ENCODE measurements around the gene UBE2D2. TPM values are rescaled to one million over a fixed set of nuclear protein-coding genes. Genes with fewer than 3 reads are reported as not detected.

Gene UBE2D2
- total and polyA plus RNA-seq, 2 donors (not counting 1 experiment from before 2014, with no cell fraction given) = 64.3 to 168 TPM

DNA sequence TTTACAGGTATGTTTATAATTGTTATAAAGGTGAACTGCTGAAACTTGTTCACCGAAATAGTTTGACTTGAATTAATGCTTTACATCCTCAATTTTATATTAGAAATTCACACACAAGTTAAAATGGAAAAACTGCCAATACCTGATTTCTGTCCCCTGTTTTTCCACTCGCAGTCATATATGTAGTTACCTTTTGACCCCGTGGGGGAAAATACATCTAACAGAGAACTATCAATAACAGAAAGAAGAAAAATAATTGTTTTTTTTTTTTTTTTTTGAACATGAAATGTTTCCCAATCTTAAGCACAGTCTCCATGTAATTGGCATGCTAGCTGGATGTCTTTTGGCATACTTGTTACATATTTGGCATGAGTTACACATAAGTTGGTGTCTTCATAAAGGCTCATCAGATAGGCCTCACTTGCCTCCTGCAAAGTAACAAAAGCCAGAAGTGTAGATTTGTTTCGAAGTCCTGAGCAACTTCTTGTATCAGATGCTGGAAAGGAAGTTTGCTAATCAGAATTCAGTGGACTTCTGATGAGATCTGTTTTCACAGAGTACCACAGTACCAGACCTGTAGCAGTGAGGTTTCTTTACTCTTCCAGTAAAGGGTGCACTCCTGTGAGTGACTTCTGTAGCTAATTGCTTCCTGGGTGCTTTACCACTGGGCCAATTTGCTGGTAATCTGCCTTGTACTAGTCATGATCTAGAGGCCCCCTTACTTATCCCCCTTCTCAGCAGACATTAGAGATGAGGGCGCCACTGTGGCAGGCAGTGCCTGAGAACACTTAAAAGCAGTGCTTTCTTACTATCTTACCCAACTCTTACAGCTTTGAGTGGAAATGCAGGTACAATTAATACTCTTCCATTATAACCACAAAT, 50.8 kb downstream of the UBE2D2 start:
- Histone ChIP-seq H3K79me2 (ENCODE audit: control insufficient read depth, insufficient read depth, low read length) (peaks cover 72% of the 10 kb centered on the region), H4K20me1 (ENCODE audit: control insufficient read depth, insufficient read depth, low read length, poor library complexity, severe bottlenecking) (peaks cover 57% of the 10 kb centered on the region), H3K4me1 (ENCODE audit: control insufficient read depth in 2 of 2, insufficient read depth in 2 of 2, low read length in 2 of 2) (peaks cover 11 to 17% of the 10 kb centered on the region in 2 donors), H2AFZ (ENCODE audit: insufficient read depth, low read depth, low read length, poor library complexity, severe bottlenecking) (no peak overlapping the region), H3K27ac (ENCODE audit: low read length in 2 of 2) (peak overlapping the region in 1 of 2 donors; percentile 73), H3K4me2 (replicated peaks; ENCODE audit: low read depth, low read length, poor library complexity, severe bottlenecking) (no peak overlapping the region), H3K27me3 (replicated peaks in 1 of 4; ENCODE audit: control extremely low read depth in 1 of 4, control insufficient read depth in 3 of 4, insufficient read depth in 4 of 4, low read length in 3 of 4) (no peaks in the 10 kb centered on the region), H3K9me3 (ENCODE audit: control extremely low read depth in 1 of 3, control insufficient read depth in 2 of 3, insufficient read depth in 1 of 3, low read length in 2 of 3) (no peaks in the 10 kb centered on the region), H3K4me3 (ENCODE audit: control extremely low read depth in 1 of 5, extremely low read depth in 1 of 5, insufficient read depth in 1 of 5, low read depth in 2 of 5, low read length in 4 of 5) (no peak overlapping the region), H3K36me3 (replicated peaks in 1 of 2; ENCODE audit: control extremely low read depth in 1 of 2, control insufficient read depth in 1 of 2, extremely low read depth in 1 of 2, insufficient read depth in 2 of 2, low read length in 1 of 2) (peaks cover 4 to 41% of the 10 kb centered on the region in 2 experiments), H3K9ac (ENCODE audit: low read length) (no peak overlapping the region)
- WGBS (ENCODE audit: insufficient coverage) = 83% methylated on average over 1 of the region's 5 CpGs
- no peak for DNase-seq
- ATAC-seq (ENCODE audit: low read depth) = peak; percentile 39
- Mint-ChIP-seq H3K4me3 (no peak overlapping the region), H3K9me3 (ENCODE audit: insufficient read depth) (no peaks in the 10 kb centered on the region), H3K4me1 (peaks cover 29% of the 10 kb centered on the region), H3K27ac (peak overlapping the region; percentile 1), H3K27me3 (no peaks in the 10 kb centered on the region)
- ChIA-PET CTCF (interaction anchor here (0.6 to 1.0 kb wide), 4 partner anchors 13 to 357 kb away, joined by 3 to 4 read pairs (median 4); no protein-coding TSS in a partner anchor), POLR2A (interaction anchor here (0.5 to 0.7 kb wide), 2 partner anchors 13 to 344 kb away, joined by 3 to 5 read pairs; no protein-coding TSS in a partner anchor)
- no peak for TF ChIP-seq EZH2 (IDR thresholded peaks at IDR 0.05; ENCODE audit: borderline replicate concordance, insufficient read depth, low read depth, low read length, poor library complexity, severe bottlenecking)
- TF ChIP-seq, protein P1, sequence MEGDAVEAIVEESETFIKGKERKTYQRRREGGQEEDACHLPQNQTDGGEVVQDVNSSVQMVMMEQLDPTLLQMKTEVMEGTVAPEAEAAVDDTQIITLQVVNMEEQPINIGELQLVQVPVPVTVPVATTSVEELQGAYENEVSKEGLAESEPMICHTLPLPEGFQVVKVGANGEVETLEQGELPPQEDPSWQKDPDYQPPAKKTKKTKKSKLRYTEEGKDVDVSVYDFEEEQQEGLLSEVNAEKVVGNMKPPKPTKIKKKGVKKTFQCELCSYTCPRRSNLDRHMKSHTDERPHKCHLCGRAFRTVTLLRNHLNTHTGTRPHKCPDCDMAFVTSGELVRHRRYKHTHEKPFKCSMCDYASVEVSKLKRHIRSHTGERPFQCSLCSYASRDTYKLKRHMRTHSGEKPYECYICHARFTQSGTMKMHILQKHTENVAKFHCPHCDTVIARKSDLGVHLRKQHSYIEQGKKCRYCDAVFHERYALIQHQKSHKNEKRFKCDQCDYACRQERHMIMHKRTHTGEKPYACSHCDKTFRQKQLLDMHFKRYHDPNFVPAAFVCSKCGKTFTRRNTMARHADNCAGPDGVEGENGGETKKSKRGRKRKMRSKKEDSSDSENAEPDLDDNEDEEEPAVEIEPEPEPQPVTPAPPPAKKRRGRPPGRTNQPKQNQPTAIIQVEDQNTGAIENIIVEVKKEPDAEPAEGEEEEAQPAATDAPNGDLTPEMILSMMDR (IDR thresholded peaks at IDR 0.05) = no peak
- intact Hi-C loops (cut with micrococcal nuclease) = loop anchor here (5.0 kb wide), 1 partner anchor 35 kb away; no protein-coding TSS in a partner anchor

DNA sequence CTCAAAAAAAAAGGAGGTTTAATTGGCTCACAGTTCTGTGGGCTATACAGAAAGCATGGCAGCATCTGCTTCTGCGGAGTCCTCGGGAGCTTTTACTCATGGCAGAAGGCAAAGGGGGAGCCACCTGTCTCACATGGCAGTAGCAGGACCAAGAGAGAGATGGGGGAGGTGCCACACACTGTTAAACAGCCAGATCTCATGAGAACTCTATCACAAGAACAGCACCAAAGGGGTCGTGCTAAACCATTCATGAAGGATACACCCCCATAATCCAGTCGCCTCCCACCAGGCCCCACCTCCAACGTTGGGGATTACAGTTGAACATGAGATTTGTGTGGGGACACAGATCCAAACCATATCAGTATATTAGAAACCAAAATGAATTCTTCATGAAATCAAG, 58.7 kb downstream of the UBE2D2 start:
- Histone ChIP-seq H3K27me3 (replicated peaks in 1 of 4; ENCODE audit: control extremely low read depth in 1 of 4, control insufficient read depth in 3 of 4, insufficient read depth in 4 of 4, low read length in 3 of 4) (no peaks in the 10 kb centered on the region), H3K9me3 (ENCODE audit: control extremely low read depth in 1 of 3, control insufficient read depth in 2 of 3, insufficient read depth in 1 of 3, low read length in 2 of 3) (no peaks in the 10 kb centered on the region), H3K36me3 (replicated peaks in 1 of 2; ENCODE audit: control extremely low read depth in 1 of 2, control insufficient read depth in 1 of 2, extremely low read depth in 1 of 2, insufficient read depth in 2 of 2, low read length in 1 of 2) (peaks cover 6 to 61% of the 10 kb centered on the region in 2 experiments), H3K4me1 (ENCODE audit: control insufficient read depth in 2 of 2, insufficient read depth in 2 of 2, low read length in 2 of 2) (no peaks in the 10 kb centered on the region), H3K4me3 (ENCODE audit: control extremely low read depth in 1 of 5, extremely low read depth in 1 of 5, insufficient read depth in 1 of 5, low read depth in 2 of 5, low read length in 4 of 5) (no peak overlapping the region), H3K27ac (ENCODE audit: low read length in 2 of 2) (peak overlapping the region in 1 of 2 donors; percentile 6), H3K9ac (ENCODE audit: low read length) (no peak overlapping the region), H2AFZ (ENCODE audit: insufficient read depth, low read depth, low read length, poor library complexity, severe bottlenecking) (no peak overlapping the region), H3K4me2 (replicated peaks; ENCODE audit: low read depth, low read length, poor library complexity, severe bottlenecking) (no peak overlapping the region), H4K20me1 (ENCODE audit: control insufficient read depth, insufficient read depth, low read length, poor library complexity, severe bottlenecking) (peaks cover 27% of the 10 kb centered on the region), H3K79me2 (ENCODE audit: control insufficient read depth, insufficient read depth, low read length) (peaks cover 14% of the 10 kb centered on the region)
- H3K27ac Mint-ChIP-seq = no peak overlapping the region
- ChIA-PET CTCF (interaction anchor here (0.6 kb wide), 1 partner anchor 197 kb away, joined by 5 read pairs; no protein-coding TSS in a partner anchor), POLR2A (no interaction called here)
- WGBS (ENCODE audit: insufficient coverage) = 80% methylated on average over 1 of the region's 5 CpGs
- H3K4me1 Mint-ChIP-seq = peaks cover 4% of the 10 kb centered on the region
- no peaks in the 10 kb centered on the region for H3K9me3 Mint-ChIP-seq (ENCODE audit: insufficient read depth)
- no peak for DNase-seq
- ATAC-seq (ENCODE audit: low read depth) = no peak
- no peaks in the 10 kb centered on the region for H3K27me3 Mint-ChIP-seq
- no peak overlapping the region for H3K4me3 Mint-ChIP-seq
- intact Hi-C loops (cut with micrococcal nuclease) = no loop called here
- TF ChIP-seq EZH2 (IDR thresholded peaks at IDR 0.05; ENCODE audit: borderline replicate concordance, insufficient read depth, low read depth, low read length, poor library complexity, severe bottlenecking) = no peak
- TF ChIP-seq, protein P1 (IDR thresholded peaks at IDR 0.05) = no peak

All from B cell (primary cell).